Skeletal muscle tissue (tissue), 4 donors: Measurements from ENCODE around the gene GAMT. TPM values are rescaled to one million over a fixed set of nuclear protein-coding genes. Genes with fewer than 3 reads are reported as not detected.

Source experiments
- H3K27ac ChIP-seq: one replicate; pipeline ENCODE4 v1.7.0; 2013; ENCODE audit warnings: mild to moderate bottlenecking, low read depth, low read length, inconsistent platforms
- H3K27me3 ChIP-seq, 3 donors: one replicate each; pipeline ENCODE4 v1.7.0; 2013; ENCODE audit warnings: low read length in 3 of 3; ENCODE audit not compliant: control insufficient read depth in 3 of 3, insufficient read depth in 3 of 3
- H3K36me3 ChIP-seq, 3 donors: one replicate each; pipeline ENCODE4 v1.7.0; 2013; ENCODE audit warnings: low read length in 3 of 3; ENCODE audit not compliant: control insufficient read depth in 3 of 3, insufficient read depth in 3 of 3
- H3K4me1 ChIP-seq, 3 donors: one replicate each; pipeline ENCODE4 v1.7.0; 2013; ENCODE audit warnings: low read length in 3 of 3, mild to moderate bottlenecking in 3 of 3; ENCODE audit not compliant: control insufficient read depth in 3 of 3, insufficient read depth in 3 of 3
- H3K4me3 ChIP-seq, 3 donors: one replicate each; pipeline ENCODE4 v1.7.0; 2013; ENCODE audit warnings: low read length in 3 of 3
- H3K9ac ChIP-seq, 3 donors: one replicate each; pipeline ENCODE4 v1.7.0; 2013; ENCODE audit warnings: low read length in 3 of 3, mild to moderate bottlenecking in 3 of 3, moderate library complexity in 2 of 3, low read depth in 1 of 3
- H3K9me3 ChIP-seq, 3 donors: one replicate each; pipeline ENCODE4 v1.7.0; 2013; ENCODE audit warnings: low read length in 3 of 3; ENCODE audit not compliant: control insufficient read depth in 3 of 3
- total RNA-seq: library from RNA; depleted of rRNA; stranded (reverse); fragments of >200 nt; gene quantifications from one replicate; pipeline ENCODE4 v1.2.3, GENCODE V29; 2014
- donor health status: Osteomylitis.

The GAMT gene
- total RNA-seq, 1 donor from 2014 or later: 101 TPM

DNA sequence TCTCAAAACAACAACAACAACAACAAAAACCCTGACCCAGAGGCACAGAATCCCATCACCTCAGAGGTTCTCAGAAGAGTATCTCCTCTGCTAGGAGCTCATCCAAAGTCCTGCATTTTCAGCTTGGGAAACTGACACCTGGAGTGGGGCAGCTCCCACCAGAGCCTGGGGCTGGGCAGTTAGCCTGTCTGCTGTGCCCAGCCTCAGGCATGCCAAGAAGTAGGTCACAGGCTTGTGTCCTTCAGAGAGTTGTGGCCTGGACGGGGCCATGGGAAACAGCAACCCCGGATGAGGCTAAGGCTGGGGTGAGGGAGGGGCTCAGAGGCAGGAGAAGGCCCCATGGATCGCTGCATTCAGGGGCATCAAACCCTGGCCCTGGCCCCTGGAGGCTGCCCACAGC, 15.5 kb downstream of the GAMT start:
- peak overlapping the region; percentile 53 to 74 (median 70) for H3K9ac ChIP-seq
- H3K4me1 ChIP-seq: peaks cover 46 to 64% (median 59%) of the 10 kb centered on the region in 3 donors
- peaks cover 21 to 34% (median 24%) of the 10 kb centered on the region in 3 donors for H3K36me3 ChIP-seq
- H3K27me3 ChIP-seq: no peaks in the 10 kb centered on the region
- H3K4me3 ChIP-seq: peak overlapping the region in 1 of 3 donors; percentile 64
- H3K9me3 ChIP-seq: no peaks in the 10 kb centered on the region
- peak overlapping the region; percentile 97 for H3K27ac ChIP-seq

DNA sequence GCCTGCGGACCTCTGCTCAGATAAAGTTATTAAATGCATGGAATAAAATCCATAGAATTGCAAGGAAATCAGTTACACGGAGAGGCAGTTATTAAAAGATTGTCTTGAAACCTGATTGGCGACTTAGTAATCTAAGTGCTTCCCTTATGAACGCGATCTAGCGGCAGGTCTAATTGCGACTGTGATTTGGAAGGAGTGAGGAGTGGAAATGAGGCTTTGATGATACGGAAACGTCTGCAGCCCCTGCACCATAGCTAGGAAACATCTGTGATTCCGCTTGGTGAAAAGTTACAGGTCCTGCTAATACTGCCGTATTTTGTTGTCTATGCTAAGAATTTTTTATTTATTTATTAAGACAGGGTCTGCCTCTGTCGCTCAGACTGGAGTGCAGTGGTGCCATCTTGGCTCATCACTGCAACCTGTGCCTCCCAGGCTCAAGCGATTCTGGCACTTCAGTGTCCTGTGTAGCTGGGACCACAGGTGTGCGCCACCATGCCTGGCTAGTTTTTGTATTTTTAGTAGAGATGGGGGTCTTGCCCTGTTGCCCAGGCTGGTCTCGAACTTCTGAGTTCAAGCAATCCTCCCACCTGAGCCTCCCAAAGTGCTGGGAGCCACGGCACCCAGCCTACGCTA, 16.7 kb downstream of the GAMT start:
- H3K9me3 ChIP-seq: no peaks in the 10 kb centered on the region
- peaks cover 15 to 25% (median 16%) of the 10 kb centered on the region in 3 donors for H3K36me3 ChIP-seq
- H3K4me3 ChIP-seq: peak overlapping the region; percentile 94 to 97 (median 97)
- peaks cover 46 to 64% (median 59%) of the 10 kb centered on the region in 3 donors for H3K4me1 ChIP-seq
- H3K9ac ChIP-seq: peak overlapping the region; percentile 99 to 100 (median 100)
- H3K27ac ChIP-seq: peak overlapping the region; percentile 97
- H3K27me3 ChIP-seq: no peaks in the 10 kb centered on the region

DNA sequence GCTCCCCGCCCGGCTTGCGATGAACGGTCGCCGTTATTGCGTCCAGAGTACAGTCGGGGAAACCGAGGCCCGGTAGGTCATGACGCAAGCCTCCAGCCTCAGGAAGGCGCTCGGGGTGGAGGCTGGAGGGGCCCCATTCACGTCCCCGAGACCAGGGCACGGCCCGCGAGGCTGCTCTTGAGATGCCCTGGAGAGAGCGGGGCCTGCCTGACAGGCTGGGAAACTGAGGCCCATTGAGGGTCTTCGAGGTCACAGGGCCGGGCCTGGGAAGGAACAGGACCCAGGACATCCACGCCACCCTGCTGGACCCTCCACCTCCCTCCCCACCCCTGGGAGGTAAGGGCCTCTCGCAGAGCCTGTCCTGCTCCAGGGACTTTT, 17.3 kb downstream of the GAMT start:
- peaks cover 10 to 20% (median 11%) of the 10 kb centered on the region in 3 donors for H3K36me3 ChIP-seq
- no peaks in the 10 kb centered on the region for H3K27me3 ChIP-seq
- H3K4me3 ChIP-seq: peak overlapping the region; percentile 94 to 97 (median 97)
- peaks cover 46 to 62% (median 57%) of the 10 kb centered on the region in 3 donors for H3K4me1 ChIP-seq
- no peaks in the 10 kb centered on the region for H3K9me3 ChIP-seq
- peak overlapping the region; percentile 97 for H3K27ac ChIP-seq
- peak overlapping the region; percentile 99 to 100 (median 100) for H3K9ac ChIP-seq

DNA sequence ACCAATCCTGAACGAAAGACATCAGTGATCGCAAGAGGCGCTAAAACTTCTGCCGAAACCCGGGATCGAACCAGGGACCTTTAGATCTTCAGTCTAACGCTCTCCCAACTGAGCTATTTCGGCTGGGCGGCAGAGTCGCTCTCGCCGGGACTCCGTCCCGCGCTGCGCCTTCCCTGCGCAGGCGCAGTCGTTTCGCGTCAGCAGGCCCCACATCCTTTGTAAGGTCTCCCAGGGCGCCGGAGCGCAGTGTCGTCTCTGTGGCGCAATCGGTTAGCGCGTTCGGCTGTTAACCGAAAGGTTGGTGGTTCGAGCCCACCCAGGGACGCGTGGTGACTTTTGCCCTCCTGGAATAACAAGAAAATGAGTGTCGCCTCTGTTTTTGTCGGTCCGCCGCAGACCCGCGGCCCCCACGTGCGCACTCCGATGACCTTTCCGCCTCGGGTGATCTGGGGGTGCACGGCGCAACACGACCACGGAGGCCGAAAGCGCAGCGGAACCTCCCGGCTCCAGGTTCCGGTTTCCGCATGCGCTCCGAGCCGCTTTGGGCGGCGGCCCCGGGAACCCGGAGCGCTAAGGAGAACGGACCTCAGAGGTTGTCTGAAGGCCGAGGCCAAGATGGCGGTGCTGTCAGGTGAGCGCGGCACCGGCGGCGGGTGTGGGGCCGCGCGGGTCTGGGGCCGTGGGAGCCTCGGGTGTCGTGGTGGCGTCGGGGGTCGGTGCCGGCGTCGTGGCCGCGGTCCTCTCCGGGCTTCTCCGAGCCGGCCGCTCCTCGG, 17.8 kb downstream of the GAMT start, which contains the start of gene NDUFS7:
NDUFS7 (plus strand) TSS at position 596 of the 773 bp plus-strand sequence; CDS start at position 616, 20 bp downstream.
- H3K4me1 ChIP-seq: peaks cover 43 to 56% (median 51%) of the 10 kb centered on the region in 3 donors
- no peaks in the 10 kb centered on the region for H3K27me3 ChIP-seq
- peak within 1 kb of the TSS; percentile 99 to 100 (median 100) for H3K9ac ChIP-seq
- H3K4me3 ChIP-seq: peak within 1 kb of the TSS; percentile 94 to 97 (median 97)
- H3K9me3 ChIP-seq: no peaks in the 10 kb centered on the region
- H3K36me3 ChIP-seq: peaks cover 5 to 14% (median 5%) of the 10 kb centered on the region in 3 donors
- peak within 1 kb of the TSS; percentile 97 for H3K27ac ChIP-seq

DNA sequence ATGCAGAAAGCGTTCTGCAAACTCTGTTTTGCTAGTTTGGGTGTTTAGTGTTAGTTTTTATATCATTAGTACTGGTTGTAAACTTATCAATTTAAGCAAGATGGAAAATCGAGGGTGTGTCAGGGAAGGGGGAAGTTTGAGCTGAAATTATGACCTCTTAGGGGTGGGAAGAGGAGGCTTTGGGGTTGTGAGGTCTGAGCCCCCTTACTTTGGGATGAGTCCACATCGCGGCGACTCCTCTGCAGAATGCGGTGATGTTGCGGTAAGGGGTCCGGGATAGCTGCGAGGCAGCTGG, 18.4 kb downstream of the GAMT start:
- no peak overlapping the region for H3K4me3 ChIP-seq

DNA sequence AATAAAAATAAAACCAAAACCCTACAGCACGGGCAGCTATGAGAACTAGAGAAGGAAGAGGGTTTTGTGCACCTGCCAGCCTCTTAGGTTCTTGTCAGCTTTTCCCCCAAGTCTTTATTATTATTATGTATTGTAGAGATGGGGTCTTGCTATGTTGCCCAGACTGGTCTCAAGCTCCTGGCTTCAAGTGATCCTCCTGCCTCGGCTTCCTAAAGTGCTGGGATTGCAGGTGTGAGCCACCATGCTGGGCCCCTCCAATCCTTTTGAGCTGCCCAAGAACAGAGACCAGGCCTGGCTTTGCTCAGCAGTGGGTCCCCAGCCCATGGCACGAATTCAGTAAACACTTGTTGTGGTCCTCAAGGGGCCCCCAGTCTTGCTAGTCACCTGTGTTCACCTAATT, 19.1 kb downstream of the GAMT start:
- peaks cover 6 to 18% (median 7%) of the 10 kb centered on the region in 3 donors for H3K36me3 ChIP-seq
- H3K9me3 ChIP-seq: no peaks in the 10 kb centered on the region
- H3K27me3 ChIP-seq: no peaks in the 10 kb centered on the region
- H3K4me3 ChIP-seq: no peak overlapping the region
- no peak overlapping the region for H3K27ac ChIP-seq
- H3K4me1 ChIP-seq: peaks cover 32 to 45% (median 40%) of the 10 kb centered on the region in 3 donors
- H3K9ac ChIP-seq: no peak overlapping the region

More for the DNA sequence above, 18.4 kb downstream of the GAMT start:
- H3K36me3 ChIP-seq: peaks cover 0 to 12% (median 3%) of the 10 kb centered on the region in 3 donors
- H3K9ac ChIP-seq: no peak overlapping the region
- H3K27ac ChIP-seq: no peak overlapping the region
- H3K27me3 ChIP-seq: no peaks in the 10 kb centered on the region
- no peaks in the 10 kb centered on the region for H3K9me3 ChIP-seq
- H3K4me1 ChIP-seq: peaks cover 37 to 51% (median 46%) of the 10 kb centered on the region in 3 donors

DNA sequence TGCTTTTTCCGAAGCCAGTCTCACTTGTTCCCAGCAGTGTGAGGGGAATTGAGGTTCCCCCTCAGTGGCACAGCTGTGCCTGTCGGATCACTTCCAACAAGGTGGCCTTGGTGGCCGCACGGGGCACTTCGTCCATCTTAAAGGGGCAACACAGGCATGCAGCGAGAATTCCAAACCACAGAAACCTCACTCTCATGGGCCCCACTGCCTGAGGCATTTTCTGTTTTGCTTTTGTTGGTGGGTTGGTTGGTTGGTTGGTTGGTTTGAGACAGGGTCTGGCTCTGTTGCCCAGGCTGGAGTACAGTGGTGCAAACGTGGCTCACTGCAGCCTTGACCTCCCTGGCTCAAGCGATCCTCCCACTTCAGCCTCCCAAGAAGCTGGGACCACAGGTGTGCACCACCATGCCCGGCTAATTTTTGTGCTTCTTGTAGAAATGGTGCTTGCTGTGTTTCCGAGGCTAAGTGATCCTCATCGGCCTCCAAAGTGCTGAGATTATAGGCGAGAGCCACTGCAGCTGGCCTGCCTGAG, 21.3 kb downstream of the GAMT start:
- H3K27me3 ChIP-seq: no peaks in the 10 kb centered on the region
- H3K27ac ChIP-seq: no peak overlapping the region
- H3K4me1 ChIP-seq: peaks cover 13 to 22% (median 17%) of the 10 kb centered on the region in 3 donors
- H3K36me3 ChIP-seq: peaks cover 10 to 13% (median 12%) of the 10 kb centered on the region in 3 donors
- no peak overlapping the region for H3K9ac ChIP-seq
- no peak overlapping the region for H3K4me3 ChIP-seq
- H3K9me3 ChIP-seq: no peaks in the 10 kb centered on the region

DNA sequence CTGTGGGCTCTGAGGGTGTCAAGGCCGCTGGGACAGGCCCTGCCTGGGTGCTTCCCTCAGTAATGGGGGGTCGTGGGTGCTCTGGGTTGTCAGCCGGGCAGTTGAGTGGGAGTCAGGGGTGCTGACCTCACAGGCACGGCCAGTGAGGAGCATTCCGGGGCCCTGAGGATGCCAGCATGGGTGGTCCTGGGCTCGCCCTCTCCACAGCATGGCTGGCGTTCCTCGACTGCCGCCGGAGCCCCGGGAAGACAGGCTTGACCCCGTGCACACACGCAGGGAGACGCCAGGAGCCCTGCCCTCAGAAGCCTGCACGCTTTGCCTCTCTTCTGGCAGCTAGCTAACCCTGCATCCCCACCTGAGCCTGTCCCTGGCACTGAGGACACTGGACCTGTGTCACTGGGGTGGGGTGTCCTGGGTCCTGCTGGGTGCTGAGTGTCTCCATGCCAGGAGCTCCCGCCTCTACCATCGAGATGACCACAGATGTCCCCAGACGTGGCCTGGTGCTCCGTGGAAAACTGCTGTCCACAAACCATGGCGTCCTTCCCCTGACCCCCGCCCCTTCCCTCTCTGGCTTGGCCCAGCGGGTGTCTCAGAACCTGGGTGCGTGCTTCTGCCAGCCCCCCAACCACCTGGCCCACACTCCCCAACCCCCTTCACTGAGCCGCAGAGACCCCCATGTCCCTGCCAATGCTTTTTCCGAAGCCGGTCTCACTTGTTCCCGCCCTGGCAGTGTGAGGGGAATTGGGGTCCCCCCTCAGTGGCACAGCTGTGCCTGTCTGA, 22.0 kb downstream of the GAMT start:
- H3K27me3 ChIP-seq: no peaks in the 10 kb centered on the region
- peaks cover 10 to 15% (median 13%) of the 10 kb centered on the region in 3 donors for H3K36me3 ChIP-seq
- H3K4me1 ChIP-seq: peaks cover 6 to 15% (median 12%) of the 10 kb centered on the region in 3 donors
- no peaks in the 10 kb centered on the region for H3K9me3 ChIP-seq
- no peak overlapping the region for H3K27ac ChIP-seq
- no peak overlapping the region for H3K9ac ChIP-seq
- H3K4me3 ChIP-seq: no peak overlapping the region

DNA sequence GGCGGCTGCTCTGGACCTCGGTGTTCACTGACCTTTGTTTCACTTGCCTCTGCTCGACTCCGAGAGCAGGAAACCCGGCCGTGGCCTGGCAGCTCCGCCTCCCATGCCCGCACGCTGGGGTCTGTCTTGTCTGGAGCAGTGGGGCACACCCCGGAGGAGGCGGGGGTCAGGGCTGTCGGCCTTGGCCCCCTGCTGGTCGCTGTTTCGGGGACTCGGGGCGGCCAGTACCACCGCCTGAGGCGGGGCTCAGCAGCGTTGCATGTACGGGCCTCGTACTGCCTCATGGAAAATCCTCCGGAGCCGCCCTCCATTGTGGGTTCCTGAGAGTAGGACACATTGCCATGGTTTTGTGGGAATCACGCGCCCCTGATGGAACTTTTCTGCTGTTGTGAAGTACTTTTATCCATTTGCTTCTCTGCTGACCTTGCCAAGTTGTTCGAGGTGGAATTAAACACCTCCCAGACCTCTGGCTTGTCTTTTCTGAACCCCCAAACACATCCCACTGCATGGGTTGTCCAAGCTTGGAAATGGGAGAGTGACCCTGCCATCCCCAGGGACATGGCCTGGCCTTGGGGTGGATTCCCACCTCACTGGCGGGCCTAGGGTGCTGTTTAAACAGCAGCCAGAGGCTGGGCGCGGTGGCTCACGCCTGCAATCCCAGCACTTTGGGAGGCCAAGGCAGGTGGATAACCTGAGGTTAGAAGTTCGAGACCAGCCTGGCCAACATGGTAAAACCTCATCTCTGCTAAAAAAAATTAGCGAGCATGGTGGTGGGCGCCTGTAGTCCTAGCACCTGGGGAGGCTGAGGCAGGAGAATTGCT, 23.2 kb downstream of the GAMT start:
- Histone ChIP-seq H3K36me3 (peaks cover 13% of the 10 kb centered on the region in 3 donors), H3K27ac (no peak overlapping the region), H3K9me3 (no peaks in the 10 kb centered on the region), H3K27me3 (no peaks in the 10 kb centered on the region), H3K9ac (no peak overlapping the region), H3K4me3 (no peak overlapping the region), H3K4me1 (peaks cover 6 to 17% (median 16%) of the 10 kb centered on the region in 3 donors)
